ENCODE data around the gene LATS2.

LATS2 gene

DNA sequence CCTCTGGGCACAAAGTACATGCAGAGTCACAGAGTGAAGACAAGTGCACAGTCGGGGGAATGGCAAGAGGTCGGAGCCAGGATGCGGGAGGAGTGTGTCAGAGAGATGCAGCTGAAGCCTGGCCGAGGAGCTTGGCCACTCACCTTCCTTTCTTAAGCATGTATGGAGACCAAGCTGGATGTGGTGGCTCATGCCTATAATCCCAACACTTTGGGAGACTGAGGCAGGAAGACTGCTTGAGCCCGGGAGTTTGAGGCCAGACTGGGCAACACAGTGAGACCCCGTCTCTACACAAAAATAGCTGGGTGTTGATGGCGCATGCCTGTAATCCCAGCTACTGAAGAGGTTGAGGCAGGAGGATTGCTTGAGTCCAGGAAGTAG is 67.0 kb downstream of the LATS2 start:
- no peak overlapping the region for H3K27ac ChIP-seq (ENCODE audit: low read length)
- H3K4me3 ChIP-seq (ENCODE audit: low read length), result no peak overlapping the region
- H3K9ac ChIP-seq (ENCODE audit: low read depth, low read length), result no peak overlapping the region
- H3K27me3 ChIP-seq (ENCODE audit: insufficient read depth, low read length), result no peaks in the 10 kb centered on the region
- H3K36me3 ChIP-seq (ENCODE audit: insufficient read depth, low read depth, low read length), result peaks cover 37% of the 10 kb centered on the region
- H3K4me1 ChIP-seq (ENCODE audit: insufficient read depth, low read length), result peaks cover 12% of the 10 kb centered on the region
- H3K9me3 ChIP-seq (ENCODE audit: insufficient read depth, low read depth, low read length), result no peaks in the 10 kb centered on the region

DNA sequence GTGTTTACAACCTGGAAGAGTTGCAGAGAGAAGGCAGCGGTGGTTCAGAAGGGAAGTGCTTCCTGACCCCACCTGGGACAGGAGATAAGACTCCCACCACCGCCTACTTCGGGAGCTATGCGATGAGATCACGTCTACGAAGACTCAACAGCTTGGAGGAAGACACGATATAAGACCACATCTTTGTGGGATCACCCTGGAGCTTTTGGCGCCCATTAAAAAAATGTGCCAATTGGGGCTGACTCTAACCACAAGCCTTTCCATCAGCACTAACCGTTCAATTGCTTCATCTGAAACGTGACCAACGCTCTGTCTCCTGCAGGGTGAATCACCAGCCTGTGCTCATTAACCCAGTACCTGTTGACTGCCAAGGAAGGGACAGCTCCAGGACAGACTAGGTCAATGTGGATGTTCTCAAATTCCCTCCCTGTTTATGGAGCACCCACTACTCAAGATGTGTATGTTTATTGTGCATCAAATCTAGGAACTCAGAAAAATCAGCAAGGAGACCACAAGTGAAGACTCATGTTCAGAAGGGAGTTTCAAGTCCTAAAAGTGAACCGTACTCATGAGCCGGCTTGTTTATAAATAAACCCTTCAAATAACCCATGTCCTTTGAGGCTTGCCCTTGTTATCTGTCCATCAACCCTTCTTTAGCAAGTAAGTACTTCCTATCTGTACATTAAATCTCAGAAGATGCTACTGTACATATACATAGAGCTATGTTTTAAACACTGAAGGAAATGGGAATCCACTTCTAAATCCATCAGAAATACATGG is 67.5 kb downstream of the LATS2 start:
- H3K27ac ChIP-seq (ENCODE audit: low read length), result no peak overlapping the region
- no peaks in the 10 kb centered on the region for H3K27me3 ChIP-seq (ENCODE audit: insufficient read depth, low read length)
- H3K4me1 ChIP-seq (ENCODE audit: insufficient read depth, low read length), result peaks cover 12% of the 10 kb centered on the region
- no peaks in the 10 kb centered on the region for H3K9me3 ChIP-seq (ENCODE audit: insufficient read depth, low read depth, low read length)
- no peak overlapping the region for H3K9ac ChIP-seq (ENCODE audit: low read depth, low read length)
- H3K4me3 ChIP-seq (ENCODE audit: low read length), result no peak overlapping the region
- peaks cover 43% of the 10 kb centered on the region for H3K36me3 ChIP-seq (ENCODE audit: insufficient read depth, low read depth, low read length)

DNA sequence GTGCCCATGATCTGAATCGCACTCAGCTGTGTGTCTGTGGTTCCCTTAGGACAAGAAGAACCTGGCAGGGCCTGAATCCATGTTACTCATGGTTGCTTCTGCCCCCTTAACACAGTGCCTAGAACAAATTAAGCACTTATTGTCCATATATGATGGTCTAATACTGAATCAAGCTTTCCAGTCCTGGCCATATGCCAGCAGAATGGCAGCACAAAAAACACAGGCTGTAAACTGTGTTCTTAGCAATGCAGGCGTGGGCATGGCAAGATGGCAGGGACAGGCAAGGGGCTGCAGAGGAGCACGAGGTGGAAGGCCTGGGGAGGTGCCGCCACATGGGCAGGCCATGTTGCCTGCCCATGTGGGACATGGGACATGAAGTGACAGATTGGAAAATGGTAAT is 68.2 kb downstream of the LATS2 start:
- H3K27me3 ChIP-seq (ENCODE audit: insufficient read depth, low read length), result no peaks in the 10 kb centered on the region
- peaks cover 12% of the 10 kb centered on the region for H3K4me1 ChIP-seq (ENCODE audit: insufficient read depth, low read length)
- H3K36me3 ChIP-seq (ENCODE audit: insufficient read depth, low read depth, low read length), result peaks cover 44% of the 10 kb centered on the region
- H3K4me3 ChIP-seq (ENCODE audit: low read length), result no peak overlapping the region
- no peak overlapping the region for H3K27ac ChIP-seq (ENCODE audit: low read length)
- no peak overlapping the region for H3K9ac ChIP-seq (ENCODE audit: low read depth, low read length)
- no peaks in the 10 kb centered on the region for H3K9me3 ChIP-seq (ENCODE audit: insufficient read depth, low read depth, low read length)

DNA sequence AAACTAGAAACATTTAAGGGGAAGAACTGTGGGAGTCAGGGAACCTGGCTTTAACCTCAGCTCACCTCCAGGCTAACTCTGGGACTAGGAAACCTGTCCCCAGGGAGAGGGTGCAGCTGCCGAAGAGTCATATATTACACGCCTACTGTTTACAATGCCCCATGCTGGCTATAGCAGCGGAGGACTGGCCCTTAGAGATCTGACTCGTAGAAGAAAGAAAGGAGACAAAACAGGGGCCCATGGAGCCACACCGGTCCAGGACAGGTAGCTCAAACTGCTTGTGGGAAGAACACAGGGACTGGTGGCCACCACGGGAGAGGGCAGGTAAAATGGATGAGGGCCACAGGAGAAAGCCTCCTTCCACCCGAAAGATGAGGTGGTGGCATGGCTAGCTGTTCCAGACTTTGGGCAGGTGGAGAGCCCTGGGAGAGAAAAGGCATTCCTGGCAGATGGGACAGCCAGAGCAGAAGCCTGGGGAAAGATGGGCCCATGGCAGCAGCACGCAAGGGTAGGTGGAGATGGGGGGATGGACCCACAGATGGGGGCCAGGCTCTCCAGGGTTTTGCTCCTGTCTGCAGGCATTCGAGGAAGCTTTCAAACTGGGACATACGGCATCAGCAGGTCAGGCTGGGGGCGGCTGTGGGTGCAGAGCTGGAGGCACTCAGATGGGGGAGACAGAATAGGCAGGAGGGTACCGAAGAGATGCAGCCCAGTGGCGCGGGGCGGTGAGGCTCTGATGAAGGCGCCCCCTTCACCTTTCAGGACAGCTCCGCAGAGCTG is 69.5 kb downstream of the LATS2 start:
- Histone ChIP-seq H3K27ac (ENCODE audit: low read length) (no peak overlapping the region), H3K9me3 (ENCODE audit: insufficient read depth, low read depth, low read length) (no peaks in the 10 kb centered on the region), H3K36me3 (ENCODE audit: insufficient read depth, low read depth, low read length) (peaks cover 53% of the 10 kb centered on the region)

DNA sequence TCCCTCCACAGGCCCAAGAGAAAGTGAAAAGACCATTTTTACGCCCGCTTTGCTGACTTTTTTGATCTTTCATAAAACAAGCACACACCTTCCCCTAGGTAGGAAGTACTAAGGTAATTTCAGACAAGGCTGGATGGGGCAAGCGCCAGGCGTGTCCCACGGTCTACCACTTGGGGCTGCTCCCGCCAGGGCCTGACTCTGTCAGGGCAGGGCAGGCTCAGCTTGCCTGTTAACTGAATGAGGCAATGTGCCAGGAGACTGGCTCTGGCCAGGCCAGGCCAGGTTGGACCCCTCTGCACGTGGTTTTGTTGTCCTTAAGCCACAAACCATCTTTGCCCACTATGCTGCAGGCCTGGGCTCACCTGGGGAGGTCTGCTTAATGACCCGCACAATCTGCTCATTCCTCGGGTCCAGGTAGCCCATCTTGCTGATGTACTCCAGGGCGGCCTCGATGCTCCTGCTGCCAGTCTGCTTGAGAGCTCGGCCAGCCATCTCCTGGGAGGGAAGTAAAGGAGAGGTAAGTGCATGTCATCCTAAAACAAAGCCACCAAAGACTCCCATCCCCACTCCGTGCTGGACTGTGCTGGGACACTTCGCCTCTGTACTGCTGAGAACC is 70.4 kb downstream of the LATS2 start:
- Histone ChIP-seq H3K36me3 (ENCODE audit: insufficient read depth, low read depth, low read length) (peaks cover 60% of the 10 kb centered on the region), H3K4me3 (ENCODE audit: low read length) (no peak overlapping the region), H3K9me3 (ENCODE audit: insufficient read depth, low read depth, low read length) (no peaks in the 10 kb centered on the region), H3K27me3 (ENCODE audit: insufficient read depth, low read length) (no peaks in the 10 kb centered on the region), H3K4me1 (ENCODE audit: insufficient read depth, low read length) (no peaks in the 10 kb centered on the region), H3K9ac (ENCODE audit: low read depth, low read length) (no peak overlapping the region), H3K27ac (ENCODE audit: low read length) (no peak overlapping the region)

More for the DNA sequence above, 69.5 kb downstream of the LATS2 start:
- Histone ChIP-seq H3K27me3 (ENCODE audit: insufficient read depth, low read length) (no peaks in the 10 kb centered on the region), H3K9ac (ENCODE audit: low read depth, low read length) (no peak overlapping the region), H3K4me1 (ENCODE audit: insufficient read depth, low read length) (peaks cover under 1% of the 10 kb centered on the region; the same call in 1 of the 2 replicates), H3K4me3 (ENCODE audit: low read length) (no peak overlapping the region)

DNA sequence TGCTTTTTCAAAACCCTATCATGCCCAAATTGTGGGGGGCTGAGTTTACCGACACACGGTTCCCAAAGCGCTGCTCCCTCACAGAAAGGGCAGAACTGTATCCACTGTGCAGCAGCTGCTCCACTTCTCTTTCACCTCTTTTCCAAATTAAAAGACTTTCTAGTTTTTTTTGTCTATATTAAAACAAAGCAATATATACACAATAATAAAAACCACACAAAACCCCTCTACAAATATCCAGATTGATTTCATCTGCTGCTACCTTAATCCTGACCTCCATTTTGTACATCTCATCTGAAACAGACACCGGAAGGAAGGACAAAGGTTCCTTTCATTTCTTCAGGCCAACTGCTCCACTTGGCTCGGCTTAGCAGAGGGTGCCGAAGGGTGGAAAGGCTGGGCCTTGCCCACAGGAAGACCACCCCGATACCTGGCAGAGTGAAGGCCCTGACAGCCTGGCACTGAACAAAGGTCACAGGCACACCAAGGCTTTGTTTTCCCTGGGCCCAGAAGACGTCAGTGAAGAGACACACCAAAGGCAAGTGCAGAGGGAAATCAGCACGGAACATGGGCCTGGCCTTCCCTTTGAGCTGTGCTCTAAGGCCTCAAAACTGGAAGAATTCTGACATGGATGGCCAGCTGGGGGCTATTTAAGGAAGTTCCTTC is 71.6 kb downstream of the LATS2 start:
- Histone ChIP-seq H3K9ac (ENCODE audit: low read depth, low read length) (no peak overlapping the region), H3K36me3 (ENCODE audit: insufficient read depth, low read depth, low read length) (peaks cover 57% of the 10 kb centered on the region), H3K9me3 (ENCODE audit: insufficient read depth, low read depth, low read length) (no peaks in the 10 kb centered on the region), H3K27ac (ENCODE audit: low read length) (no peak overlapping the region), H3K4me3 (ENCODE audit: low read length) (no peak overlapping the region), H3K4me1 (ENCODE audit: insufficient read depth, low read length) (no peaks in the 10 kb centered on the region), H3K27me3 (ENCODE audit: insufficient read depth, low read length) (no peaks in the 10 kb centered on the region)

DNA sequence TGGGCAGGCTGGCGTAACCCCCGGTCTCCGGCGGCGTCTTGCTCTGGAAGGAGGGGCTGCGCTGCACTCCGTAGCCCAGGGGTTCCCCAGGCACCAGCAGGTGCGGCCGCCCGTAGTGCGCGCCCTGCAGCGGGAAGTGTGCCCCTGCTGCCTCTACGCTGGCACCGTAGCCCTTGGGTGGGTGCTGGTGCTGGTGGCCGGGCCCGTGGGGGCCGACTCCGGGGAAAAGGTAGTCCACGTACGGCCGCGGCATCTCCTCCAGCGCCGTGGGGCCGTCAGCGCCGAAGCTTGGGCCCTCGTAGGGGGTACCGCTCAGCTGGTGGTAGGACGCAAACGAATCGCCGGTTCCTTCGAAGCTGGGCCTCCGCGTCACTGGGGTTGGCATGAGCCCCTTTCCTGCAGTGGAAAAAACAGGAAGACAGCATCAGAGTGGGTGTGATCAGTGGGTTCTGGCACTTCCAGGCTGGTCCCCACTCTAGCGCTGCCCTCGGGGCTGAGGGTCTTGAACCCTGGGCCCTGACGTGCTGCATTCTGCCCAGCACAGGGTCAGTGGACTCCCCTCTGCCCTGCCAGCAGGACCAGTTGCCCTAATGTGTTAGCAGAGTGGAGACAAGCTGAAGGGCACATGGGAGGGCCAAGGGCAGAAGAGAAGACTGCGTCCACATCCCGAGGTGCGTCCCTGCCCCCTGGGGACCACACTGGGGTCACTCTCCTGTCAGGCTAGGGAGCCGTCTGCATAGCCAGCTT is 72.3 kb downstream of the LATS2 start:
- H3K27me3 ChIP-seq (ENCODE audit: insufficient read depth, low read length), result no peaks in the 10 kb centered on the region
- peaks cover 56% of the 10 kb centered on the region for H3K36me3 ChIP-seq (ENCODE audit: insufficient read depth, low read depth, low read length)
- no peaks in the 10 kb centered on the region for H3K4me1 ChIP-seq (ENCODE audit: insufficient read depth, low read length)
- H3K9me3 ChIP-seq (ENCODE audit: insufficient read depth, low read depth, low read length), result no peaks in the 10 kb centered on the region
- no peak overlapping the region for H3K9ac ChIP-seq (ENCODE audit: low read depth, low read length)
- no peak overlapping the region for H3K27ac ChIP-seq (ENCODE audit: low read length)
- no peak overlapping the region for H3K4me3 ChIP-seq (ENCODE audit: low read length)

DNA sequence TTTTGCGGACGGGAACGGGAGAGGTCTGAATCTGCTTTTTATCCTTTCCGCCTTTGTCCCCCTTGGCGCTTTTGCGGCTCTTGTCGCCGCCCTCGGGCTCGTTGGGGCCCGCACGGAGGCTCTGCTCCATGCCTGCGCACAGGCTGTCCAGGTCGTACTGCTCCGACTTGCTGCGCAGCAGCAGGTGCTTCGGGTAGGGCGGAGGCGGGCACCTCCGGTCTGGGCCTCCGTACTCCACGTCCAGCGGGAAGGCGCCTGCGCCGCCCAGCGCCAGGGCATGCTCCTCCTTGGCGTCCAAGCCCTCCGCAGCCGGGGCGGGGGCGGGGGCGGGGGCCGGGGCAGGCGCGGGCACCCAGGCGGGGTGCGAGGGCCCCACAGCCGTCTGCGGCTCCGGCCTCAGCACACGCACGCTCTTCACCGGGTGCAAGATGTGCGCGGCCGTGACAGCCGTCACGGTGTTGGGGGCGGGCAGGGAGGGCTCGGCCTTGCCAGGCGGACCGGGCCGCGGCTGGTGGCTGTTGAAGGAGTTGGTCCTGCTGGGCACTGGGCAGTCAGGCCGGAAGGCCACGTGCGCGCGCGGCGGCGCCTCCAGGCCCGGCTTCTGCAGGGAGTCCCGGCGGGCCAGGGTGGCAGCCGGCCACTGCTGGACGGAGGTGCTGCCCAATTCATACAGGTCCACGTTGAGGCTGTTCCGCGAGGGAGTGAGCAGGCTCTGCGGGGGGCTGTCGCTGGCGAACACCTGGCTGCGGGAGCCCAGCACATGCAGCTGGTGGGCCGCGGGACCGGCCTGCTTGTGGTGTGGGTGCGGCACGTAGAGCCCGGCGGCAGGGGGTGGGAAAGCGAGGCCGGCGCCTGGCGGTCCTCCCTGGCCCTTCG is 73.1 kb downstream of the LATS2 start:
- H3K36me3 ChIP-seq (ENCODE audit: insufficient read depth, low read depth, low read length), result peaks cover 63% of the 10 kb centered on the region
- no peak overlapping the region for H3K4me3 ChIP-seq (ENCODE audit: low read length)
- no peak overlapping the region for H3K9ac ChIP-seq (ENCODE audit: low read depth, low read length)

DNA sequence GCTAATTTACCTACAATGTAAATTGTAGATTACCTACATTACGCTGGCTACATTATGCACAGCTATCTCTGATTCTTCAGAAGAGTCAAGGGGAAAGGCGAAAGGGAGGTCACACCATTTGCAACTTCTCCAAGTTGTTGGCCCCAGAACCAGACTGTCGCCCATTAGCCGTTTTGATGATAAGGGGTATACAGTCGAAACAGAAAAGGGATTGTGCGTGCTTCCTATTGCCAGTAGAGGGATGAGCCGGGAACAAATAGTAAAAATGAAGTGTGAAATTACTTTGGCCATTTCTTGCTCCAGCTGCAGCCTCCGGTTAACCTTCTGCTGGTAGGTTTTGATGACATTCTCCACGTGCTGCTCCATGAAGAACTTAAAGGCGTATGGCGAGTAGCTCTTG is 73.8 kb downstream of the LATS2 start:
- Histone ChIP-seq H3K4me3 (ENCODE audit: low read length) (no peak overlapping the region), H3K27ac (ENCODE audit: low read length) (no peak overlapping the region), H3K4me1 (ENCODE audit: insufficient read depth, low read length) (no peaks in the 10 kb centered on the region), H3K9me3 (ENCODE audit: insufficient read depth, low read depth, low read length) (no peaks in the 10 kb centered on the region), H3K27me3 (ENCODE audit: insufficient read depth, low read length) (no peaks in the 10 kb centered on the region), H3K9ac (ENCODE audit: low read depth, low read length) (no peak overlapping the region), H3K36me3 (ENCODE audit: insufficient read depth, low read depth, low read length) (peaks cover 70% of the 10 kb centered on the region)

More for the DNA sequence above, 73.1 kb downstream of the LATS2 start:
- Histone ChIP-seq H3K9me3 (ENCODE audit: insufficient read depth, low read depth, low read length) (no peaks in the 10 kb centered on the region), H3K27ac (ENCODE audit: low read length) (no peak overlapping the region), H3K4me1 (ENCODE audit: insufficient read depth, low read length) (no peaks in the 10 kb centered on the region), H3K27me3 (ENCODE audit: insufficient read depth, low read length) (no peaks in the 10 kb centered on the region)

DNA sequence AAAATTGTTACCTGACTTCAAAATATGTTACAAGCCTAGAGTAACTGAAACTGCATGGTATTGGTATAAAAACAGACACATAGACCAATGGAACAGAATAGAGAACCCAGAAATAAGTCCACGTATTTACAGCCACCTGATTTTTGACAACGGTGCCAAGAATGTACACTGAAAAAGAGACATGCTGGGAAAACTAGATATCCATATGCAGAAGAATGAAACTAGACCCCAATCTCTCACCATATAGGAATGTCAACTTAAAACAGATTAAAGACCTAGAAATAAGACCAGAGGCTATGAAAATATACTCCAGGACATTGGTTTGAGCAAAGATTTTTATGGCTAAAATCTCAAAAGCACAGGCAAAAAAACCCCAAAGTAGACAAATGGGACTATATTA is 76.5 kb downstream of the LATS2 start:
- Histone ChIP-seq H3K36me3 (ENCODE audit: insufficient read depth, low read depth, low read length) (peaks cover 75% of the 10 kb centered on the region), H3K9me3 (ENCODE audit: insufficient read depth, low read depth, low read length) (no peaks in the 10 kb centered on the region), H3K4me3 (ENCODE audit: low read length) (no peak overlapping the region), H3K9ac (ENCODE audit: low read depth, low read length) (no peak overlapping the region), H3K27me3 (ENCODE audit: insufficient read depth, low read length) (no peaks in the 10 kb centered on the region), H3K4me1 (ENCODE audit: insufficient read depth, low read length) (no peaks in the 10 kb centered on the region), H3K27ac (ENCODE audit: low read length) (no peak overlapping the region)
